GM12873 (cell line): ENCODE data around the gene COBL.

Experiments
- CTCF ChIP-seq: IDR thresholded peaks from 2 replicates; pipeline ENCODE4 v1.5.1; 2012; ENCODE audit warnings: low read depth, mild to moderate bottlenecking, moderate library complexity, low read length, control low read depth; ENCODE audit not compliant: insufficient read depth; ENCODE audit errors: missing control alignments

The COBL gene

GRCh38 chr7:51315393-51316261, 982 bp downstream of the COBL start:
- no peak for TF ChIP-seq CTCF

DNA sequence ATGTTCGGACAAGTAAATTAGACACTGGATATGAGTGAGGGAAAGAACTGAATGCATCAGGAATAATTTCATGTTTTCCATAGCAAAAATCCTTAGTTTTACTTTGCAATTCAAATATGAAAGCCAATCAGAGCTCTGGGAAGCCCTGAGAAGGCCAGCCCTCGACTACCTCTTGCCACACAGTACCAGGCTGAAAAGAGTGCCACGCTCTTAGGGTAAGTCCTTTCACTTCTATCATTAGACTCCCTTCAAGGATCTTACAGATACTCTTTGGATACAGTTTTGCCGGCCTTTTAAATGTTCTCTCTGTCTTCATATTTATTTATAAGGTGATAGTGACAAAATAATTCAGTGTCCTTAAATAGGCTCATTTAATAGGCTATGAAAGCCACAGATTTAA, 1.9 kb downstream of the COBL start:
- no peak for TF ChIP-seq CTCF

DNA sequence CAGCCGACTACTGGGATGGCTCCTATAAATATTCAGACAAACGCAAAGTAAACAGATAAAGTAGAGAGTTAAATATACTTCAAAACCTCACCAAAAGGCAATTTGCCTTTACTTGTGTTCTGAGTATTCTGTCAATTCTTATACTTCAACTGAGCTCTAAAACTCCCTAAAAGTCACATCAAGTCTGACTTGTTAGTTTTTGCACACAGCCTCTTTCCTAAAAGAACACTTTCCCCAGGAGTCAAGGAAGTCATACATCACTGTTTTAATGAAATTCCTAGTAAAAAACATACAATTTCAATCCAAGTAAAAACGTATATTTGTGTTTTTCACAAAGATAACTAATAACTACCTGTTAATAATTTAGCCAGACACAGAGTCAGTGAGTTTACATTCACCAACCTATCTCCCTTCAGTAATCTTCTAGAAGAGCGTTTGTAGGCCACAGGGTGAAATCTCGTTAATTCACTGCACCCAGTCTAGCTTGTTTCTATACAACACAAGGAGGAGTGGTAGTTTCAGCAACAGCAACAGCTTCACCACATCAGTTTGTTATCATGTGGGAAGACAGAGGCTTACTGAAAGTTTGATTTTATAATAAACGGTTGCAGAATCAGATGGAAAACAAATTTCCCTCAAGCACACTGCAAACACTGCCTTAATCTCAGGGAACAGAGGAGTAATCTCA, 2.7 kb downstream of the COBL start:
- no peak for TF ChIP-seq CTCF

- TF ChIP-seq CTCF, result no peak
These were observed 3.5 kb downstream of the COBL start for GRCh38 chr7:51312951-51313737.

- no peak for TF ChIP-seq CTCF
These were observed 5.4 kb downstream of the COBL start for GRCh38 chr7:51311166-51311565.

GRCh38 chr7:51310131-51310583, 6.5 kb downstream of the COBL start:
- no peak for TF ChIP-seq CTCF
